Stimulated activated CD4-positive, alpha-beta T cell treated with anti-CD3 and anti-CD28 coated beads, Interleukin-2, amount 100 ng/mL, for 4 hours (primary cell): ENCODE measurements around the gene CLEC19A.
"Not testable (repeated sequence)": the region's sequence is repeated elsewhere in the genome, so short reads cannot be mapped to it uniquely, and the experiment has no call there.

Experiments used
- DNase-seq: peaks from one replicate; pipeline ENCODE4 v3.0.0-alpha.2; 2020; ENCODE audit warnings: low read depth

CLEC19A gene

DNA sequence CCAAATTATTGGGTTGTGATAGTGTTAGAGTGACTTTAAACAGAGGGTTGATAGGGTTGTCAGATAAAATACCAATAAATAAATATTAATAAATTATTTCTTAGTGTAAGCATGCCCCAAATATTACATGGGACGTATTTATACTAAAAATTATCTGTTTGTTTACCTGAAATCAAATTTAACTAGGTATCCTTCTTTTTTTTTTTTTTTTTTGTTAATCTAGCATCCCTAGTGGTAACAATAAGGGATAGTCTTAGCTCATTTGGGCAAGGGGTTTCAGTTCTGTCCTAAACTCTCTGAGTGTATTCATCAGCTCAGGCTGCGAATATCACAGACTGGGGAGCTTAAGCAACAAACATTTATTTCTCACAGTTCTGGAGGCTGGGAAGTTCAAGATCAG lies 1.3 kb downstream of the CLEC19A start:
- DNase-seq = no peak

DNA sequence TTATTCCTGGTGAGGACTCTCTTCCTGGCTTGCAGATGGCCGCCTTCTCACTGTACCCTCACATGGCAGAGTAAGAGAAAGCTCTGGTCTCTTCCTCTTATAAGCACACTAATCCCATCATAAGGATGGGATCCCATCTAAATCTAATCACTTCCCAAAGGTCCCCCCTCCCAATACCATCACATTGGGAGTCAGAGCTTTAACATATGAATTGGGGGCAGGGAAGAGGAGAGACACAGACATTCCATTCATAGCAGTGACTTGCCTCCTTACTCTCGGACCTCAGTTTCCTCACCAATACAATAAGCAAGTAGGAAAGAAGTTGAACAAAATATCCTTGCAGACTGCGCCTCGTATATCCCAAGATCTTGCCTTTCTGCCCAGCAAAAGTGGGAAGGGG lies 1.7 kb downstream of the CLEC19A start:
- no peak for DNase-seq

DNA sequence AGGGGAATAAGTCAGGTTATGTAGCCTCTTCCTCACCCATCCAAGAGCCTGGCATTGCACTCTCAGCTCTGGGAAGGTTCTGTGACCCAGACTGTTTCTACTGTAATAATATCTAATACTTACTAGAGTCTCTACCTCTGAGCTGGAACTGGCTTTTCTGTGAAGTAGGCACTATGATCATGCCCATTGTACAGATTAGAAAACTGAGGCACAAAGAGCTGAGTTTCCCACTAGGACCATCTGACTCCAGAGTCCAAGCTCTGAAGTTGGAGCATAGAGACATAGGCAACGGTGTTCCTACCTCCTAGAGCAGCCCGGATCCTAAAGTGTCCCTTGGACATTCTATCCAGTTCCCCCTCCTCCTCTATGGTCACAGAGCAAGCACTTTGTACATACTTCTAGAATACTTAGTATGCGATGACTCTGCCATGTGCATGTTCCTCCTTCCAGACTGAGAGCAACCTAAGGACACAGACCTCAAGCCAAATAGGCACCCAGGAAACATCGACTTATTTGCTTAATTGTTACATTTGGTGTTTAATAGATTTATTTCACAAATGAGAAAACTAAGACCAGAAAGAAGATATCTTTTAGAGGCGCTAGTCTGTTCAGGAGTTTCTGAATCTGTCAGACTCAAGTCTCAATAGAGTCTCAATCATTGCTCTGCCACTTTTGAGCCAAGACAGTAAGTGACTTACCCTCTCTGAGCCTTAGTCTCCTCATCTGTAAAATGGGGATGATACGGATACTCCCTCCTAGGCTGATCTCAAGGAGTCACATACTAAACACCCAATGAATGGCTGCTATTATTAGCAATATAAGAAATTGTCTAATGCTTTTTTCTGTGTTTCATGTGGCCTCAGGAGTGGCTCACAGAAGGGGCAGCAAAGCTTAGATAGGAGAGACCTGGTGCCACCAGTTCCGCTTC lies 3.6 kb downstream of the CLEC19A start:
- DNase-seq = no peak

DNA sequence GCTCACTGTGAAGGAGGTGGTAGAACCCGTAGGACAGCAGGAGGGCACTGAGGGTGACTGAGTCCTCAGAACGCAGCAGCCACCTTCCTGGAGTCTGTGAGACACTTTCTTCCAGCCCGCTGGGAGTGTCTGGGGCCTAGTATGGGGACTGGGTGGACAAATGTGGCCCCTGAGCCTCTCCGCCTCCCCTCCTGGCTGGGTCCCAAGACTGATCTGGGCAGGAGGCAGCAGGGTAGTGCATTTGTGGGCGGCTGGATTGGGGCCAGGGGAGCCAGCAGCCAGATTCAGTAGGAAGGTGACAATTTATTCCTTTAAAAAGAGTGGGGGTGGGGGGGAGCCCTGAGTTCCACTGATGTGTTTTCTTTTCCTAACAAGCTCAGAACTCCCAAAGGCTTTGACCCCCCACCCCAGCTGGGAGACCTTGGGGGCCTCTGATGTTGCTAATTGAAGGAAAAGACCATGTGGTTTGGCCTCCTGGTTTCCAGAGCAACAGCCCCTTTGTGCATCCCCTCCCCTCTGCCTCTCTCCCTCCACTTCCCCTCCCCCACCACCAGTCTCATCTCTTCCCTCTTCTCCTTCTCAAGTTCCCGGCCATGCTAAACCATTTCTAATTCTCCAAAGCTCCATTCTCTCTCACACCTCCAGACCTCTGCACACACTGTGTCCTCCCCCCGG lies 4.4 kb downstream of the CLEC19A start:
- DNase-seq = no peak

DNA sequence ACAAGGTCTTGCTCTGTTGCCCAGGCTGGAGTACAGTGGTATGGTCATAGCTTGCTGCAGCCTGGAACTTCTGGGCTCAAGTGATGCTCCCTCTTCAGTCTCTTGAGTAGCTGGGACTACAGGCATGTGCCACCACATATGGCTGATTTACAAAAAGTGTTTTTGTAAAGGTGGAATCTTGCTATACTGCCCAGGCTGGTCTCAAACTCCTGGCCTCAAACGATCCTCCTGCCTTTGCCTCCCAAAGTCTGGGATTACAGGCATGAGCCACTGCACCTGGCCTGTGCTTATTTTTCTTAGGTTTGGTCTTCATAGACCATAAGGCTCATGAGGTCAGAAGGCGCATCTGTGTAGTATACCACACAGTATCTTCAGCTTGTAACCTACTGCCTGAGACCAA lies 5.3 kb downstream of the CLEC19A start:
- DNase-seq = no peak

DNA sequence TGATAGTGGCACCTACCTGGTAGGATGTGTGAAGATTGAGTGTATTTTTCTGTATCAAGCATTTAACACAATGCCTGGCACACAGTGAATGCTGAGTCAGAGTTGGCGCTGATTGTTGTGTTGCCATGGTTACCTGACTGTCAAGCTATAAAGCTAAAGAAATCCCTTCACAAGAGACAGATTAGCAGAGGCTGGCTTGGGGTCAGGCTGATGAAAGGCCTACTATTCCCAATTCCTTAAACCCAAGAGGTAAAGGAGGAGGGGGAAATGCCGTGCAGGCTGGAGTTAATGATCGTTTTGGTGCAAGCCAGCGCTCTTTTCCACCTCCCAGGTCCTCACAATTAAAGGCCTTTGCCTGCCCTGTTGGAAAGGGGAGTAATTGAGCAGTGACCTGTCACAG lies 5.9 kb downstream of the CLEC19A start:
- DNase-seq = no peak

DNA sequence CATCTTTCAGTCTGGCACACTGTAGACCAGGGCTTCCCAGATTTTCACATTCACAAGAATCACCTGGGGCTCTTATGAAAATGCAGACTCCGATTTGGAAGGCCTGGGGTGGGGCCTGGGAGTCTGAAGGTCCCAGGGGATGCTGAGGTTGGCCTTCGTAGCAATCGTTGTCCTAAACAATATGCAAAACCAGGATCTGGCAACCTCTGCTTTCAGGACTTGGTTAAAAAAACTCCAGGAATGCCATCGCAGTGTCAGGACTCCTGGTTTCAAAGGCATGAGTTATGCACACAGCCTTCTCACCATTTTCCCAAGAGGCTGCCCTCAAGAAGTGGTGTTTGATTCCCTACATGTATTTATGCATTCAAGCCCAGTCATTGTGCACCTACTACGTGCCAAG lies 6.7 kb downstream of the CLEC19A start:
- DNase-seq = no peak

DNA sequence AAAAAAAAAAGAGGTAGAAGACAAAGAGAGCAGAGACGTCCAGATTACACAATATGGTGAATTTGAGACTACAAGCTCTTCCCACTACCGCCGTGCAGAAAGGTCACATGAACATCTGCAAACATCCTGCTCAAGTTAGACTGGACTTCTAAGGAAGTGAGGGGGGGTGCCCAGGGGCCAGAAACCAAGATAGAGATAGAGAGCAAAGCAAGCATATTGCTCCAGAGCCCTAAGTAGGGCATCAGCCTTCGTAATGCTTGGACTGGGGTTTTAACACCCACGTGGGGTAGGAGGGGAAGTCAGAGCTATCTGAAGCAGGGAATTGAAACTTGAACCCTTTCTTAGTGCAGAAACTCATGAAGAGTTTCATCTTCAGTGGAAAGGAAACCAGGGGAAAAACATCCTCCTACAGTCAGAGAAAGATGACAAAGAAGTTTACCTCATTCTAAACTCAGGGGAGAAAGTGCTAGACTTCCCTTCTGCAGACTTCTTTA lies 8.7 kb downstream of the CLEC19A start:
- no peak for DNase-seq

DNA sequence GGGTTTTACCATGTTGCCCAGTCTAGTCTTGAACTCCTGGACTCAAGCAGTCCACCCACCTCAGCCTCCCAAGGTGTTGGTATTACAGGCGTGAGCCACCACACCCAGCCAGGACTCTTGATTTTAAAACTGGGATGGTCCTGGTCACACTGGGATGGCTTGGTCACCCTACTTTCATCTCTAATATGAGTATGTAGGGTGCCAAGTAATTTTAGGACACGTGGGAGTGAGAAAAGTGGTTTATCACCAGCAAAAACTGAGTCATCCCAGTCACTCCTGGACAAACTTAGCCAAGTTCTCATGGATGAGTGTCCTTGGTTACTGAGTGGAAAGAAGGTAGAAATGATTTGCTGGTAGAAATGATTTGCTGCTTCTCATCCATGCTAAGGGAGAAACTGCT lies 9.9 kb downstream of the CLEC19A start:
- no peak for DNase-seq

DNA sequence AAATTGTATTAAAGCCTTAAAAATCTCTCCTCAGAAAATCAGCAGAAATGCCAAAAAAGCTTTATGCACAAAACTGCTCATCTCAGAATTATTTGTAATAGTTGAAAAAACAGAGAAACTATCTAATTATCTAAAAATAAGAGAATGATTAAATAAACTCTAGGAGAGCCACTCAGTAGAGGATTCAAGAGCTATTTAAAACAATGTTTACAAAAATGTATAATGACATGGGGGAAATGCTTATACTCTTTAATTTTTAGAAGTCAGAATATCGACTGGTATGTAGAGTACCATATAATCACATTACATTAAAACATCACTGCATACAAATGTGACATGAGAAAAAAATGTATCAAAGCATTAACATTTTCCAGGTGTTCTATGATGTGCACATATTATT lies 11.9 kb downstream of the CLEC19A start:
- no peak for DNase-seq

DNA sequence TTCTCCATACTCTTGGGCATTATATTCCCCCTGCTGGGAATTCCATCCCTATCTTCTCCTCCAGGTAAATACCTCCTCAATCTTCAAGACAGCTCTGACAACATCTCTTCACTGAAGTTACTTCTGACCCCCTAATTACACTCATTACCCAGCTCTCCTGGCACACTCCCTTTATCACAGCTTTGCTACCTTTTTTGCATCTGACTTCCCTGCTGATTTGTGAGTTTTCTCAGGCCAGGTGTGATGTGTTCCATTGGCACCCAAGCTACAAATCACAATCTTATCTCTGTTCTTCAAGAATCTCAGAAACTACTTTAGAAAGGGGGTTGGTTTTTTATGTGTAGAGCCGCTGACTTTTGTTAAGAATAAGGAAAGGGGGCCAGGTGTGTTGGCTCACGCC lies 14.0 kb downstream of the CLEC19A start:
- no peak for DNase-seq

DNA sequence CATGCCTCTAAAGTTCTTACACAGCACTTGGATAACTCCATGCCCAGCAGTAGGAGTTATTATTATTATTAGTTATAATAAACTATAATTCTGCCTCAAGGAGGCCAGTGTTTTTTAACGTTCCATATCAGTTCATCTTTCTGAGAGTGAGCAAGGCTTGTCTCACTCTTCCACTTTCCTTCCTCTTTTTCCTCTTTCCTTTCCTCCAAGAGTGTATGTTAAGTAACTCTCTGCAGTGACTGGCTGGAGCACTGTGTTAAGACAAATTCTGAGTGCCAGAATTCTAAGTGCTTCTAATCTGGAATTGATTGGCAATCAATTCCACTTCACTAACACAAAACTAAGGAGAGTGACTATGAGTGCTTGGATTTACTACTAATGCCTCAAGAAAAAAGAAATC lies 16.4 kb downstream of the CLEC19A start:
- no peak for DNase-seq

DNA sequence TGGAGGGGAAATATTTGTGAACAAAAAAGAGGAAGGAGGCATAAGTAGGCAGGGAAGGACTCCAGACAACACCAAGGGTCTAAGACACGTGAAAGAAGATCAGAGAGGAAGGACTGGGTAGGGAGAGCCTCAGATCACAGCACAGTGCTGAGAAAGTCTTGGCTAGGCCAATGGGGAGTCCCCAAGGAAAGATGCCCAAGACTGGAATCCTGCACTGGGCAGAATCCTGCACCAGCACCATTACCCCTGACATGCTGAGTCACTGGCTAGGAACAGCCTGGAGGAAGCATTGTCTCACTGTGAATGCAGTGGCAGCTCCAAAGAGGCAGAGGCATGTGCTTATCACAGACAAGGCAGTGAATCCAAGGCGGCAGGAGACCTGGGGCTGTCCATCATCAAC lies 19.2 kb downstream of the CLEC19A start:
- no peak for DNase-seq

DNA sequence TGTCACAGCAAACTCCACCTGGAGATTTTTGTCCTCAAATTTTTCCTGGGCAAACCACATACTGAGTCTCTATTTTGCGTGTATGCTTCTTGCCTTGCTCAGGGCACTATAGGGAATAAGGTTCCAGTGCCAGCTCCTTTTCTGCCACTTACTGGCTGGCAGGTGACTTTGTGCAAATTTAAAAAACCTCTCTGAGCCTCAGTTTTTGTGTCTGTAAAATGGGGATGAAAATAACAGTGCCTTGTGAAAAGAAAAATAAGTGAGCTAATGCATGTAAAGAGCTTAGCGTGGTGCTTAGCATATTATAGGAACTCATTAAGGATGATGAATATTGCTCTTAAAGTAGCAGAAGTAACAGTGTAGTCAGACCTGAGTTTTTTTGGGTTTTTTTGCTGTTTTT lies 19.9 kb downstream of the CLEC19A start:
- no peak for DNase-seq

DNA sequence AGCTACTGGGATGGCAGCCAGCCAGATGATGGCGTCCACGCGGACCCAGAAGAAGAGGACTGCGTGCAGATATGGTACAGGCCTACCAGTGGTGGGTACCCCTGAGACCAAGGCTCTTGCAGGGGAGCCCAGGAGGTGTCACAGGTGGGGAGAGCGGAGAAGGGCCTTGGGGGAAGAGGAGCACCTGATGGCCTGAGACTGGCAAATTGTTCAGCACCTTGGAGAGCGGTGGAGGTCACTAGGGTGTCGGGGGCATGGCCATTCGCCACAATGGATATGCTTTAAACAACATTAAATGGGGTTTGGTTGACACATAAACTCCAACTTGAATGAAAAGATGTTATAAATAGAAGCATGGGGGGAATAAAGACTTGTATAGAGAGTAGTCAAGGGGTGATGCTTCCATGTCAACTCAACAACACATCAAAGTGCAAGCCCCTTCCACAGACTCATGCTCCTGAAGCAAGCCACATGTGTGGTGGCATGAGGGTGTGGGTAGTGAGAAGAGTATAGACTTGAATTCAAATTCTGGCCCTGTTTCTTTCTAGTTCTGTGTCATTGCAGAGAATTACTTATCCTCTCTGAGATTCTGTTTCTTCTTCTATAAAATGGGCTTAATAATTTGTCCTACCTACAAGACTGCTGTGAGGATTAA lies 22.2 kb downstream of the CLEC19A start:
- DNase-seq = no peak

DNA sequence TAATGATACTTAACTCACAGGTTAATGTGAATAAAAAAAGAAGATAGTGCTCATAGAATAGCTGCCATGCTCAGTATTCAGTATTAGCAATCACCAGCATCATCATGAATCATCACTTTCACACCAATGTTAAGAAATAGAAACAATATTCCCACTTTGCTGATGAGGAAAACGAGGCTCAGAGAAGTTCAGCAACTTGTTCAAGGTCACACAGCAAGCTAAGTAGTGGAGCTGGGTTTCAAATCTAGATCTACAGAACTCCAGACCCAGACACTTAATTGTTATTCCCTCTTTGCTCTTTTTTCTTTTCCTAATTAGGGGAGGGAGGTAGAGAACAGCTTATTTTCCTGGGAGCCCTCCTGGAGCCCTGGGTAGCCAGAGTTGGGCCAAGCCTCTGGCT lies 22.9 kb downstream of the CLEC19A start:
- no peak for DNase-seq

DNA sequence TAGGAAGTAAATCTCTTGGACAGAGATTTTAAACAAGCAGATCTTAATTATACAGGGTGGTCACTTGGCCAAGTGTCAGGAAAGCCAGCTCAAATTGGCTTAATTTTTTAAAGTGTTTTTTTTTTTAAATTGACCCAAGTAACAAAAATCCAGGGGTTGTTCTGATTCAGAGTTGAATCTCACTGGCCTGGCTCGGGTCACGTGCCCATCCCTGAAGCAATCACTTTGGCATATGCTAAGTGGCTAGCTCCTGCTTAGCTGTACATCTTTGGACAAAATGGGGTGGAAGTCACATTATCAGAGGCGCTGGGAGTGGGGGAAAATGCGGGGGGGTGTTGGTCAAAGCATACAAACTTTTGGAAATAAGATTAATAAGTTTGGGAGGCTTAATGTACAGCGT lies 23.6 kb downstream of the CLEC19A start:
- no peak for DNase-seq

DNA sequence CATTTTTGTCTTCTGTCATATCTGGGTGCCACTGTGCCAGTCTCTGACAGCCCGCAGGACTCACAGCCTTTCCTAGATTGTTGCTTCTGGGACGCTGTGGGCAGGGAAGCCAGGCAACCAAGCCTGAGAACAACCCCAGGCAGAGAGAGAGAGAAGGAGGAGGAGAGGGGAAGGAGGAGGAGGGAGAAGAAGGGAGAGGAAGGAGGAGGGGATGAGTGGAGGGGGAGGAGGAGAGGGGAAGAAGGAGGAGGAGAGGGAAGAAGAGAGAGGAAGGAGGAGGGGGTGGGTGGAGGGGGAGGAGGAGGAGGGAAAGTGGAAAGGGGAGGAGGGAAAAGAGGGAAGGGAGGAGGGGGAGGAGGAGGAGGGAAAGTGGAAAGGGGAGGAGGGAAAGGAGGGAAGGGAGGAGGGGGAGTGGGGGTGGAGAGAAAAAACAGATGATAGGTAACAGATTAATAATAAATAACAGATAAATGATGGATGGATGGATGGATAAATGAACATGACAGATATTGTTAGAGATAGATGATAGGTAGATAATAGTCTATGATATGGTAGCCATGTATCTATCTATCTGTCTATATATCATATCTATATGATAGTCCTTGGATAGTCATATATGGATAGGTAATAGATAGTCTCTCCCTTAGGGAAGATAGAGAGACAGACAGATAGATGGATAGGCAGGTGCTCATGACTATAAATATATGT lies 29.3 kb downstream of the CLEC19A start:
- DNase-seq = no peak

DNA sequence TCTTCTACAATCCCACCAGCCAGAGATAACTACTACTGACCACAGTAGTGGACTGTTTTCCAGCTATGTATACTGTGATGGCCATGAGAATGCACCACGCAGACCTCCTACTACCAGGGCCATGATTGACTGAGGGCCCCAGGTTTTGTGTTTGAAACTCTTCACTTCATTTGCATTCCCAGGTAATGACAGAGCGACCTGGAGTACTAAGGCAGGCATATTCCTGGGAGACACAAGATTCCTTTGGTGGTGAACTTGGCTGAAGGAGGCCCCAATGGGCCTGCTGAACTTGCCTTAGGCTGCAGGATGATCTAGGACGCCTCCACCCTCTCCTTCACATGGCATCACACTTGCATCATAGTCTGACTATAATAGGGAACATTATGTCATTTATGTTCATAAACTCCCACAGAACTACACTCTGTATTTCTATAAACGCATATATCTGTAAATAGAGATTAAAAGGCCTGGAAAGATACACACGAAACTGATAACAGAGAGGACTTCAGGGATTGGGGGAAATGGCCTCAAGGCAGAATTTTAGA lies 30.4 kb downstream of the CLEC19A start:
- no peak for DNase-seq

DNA sequence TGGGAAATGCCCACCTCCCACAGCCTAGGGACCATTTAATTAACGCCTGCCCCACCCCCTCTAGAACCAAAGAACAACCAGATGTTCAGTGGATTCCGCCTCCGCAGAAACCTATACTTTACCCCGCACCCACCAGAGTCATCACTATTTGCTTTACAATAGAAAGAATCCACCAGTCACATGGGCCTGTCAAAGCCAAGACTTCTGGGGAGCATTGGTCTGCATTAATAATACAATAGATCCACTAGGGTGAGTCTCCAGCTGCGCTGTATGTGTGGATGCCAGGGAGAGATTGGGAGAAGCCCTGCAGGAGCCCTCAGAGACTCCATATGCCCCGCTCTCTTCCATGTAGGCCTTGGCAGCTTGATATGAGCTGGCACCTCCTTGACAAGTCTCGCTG lies 31.3 kb downstream of the CLEC19A start:
- DNase-seq = no peak

DNA sequence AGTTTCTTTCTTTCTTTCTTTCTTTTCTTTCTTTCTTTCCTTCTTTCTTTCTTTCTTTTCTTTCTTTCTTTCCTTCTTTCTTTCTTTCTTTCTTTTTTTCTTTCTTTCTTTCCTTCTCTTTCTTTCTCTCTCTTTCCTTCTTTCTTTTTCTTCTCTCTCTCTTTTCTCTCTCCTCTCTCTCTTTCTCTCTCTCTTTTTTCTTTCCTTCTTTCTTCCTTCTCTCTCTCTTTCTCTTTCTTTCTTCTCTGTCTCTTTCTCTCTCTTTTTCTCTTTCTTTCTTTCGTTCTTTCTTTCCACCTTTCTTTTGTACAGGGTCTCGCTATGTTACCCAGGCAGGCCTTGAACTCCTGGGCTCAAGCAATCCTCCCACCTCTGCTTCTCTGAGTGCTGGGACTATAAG lies 35.7 kb downstream of the CLEC19A start:
- DNase-seq = not testable (repeated sequence)

DNA sequence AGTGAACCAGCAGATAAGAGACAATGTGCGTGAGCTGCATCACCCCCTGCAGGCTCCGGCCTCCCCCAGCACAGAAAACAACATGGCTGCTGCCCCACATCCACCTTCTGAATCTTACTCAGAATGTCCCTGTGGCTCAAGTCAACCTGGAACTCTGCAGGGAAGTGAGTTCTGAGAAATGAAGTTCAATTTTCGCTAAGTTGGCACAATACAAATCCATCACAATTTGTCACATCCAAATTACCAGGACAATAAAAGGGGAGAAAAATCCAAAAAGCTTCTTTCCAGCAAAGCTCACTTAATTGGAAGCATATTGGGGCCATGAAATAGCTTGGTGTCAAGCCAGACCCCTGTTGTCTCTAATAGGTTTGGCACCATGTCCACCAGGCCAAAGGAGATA lies 38.1 kb downstream of the CLEC19A start:
- DNase-seq = no peak
